HepG2 (cell line): ENCODE data around the gene FAM200B. TPM values are rescaled to one million over a fixed set of nuclear protein-coding genes. Genes with fewer than 3 reads are reported as not detected.

ENCODE experiments used
- AGO1 ChIP-seq: fragments of 200-400 bp; formaldehyde crosslinking; IDR thresholded peaks from 2 replicates; pipeline ENCODE4 v1.6.1; 2017; ENCODE audit warnings: mild to moderate bottlenecking, low read depth, low read length, moderate library complexity; ENCODE audit not compliant: poor library complexity, severe bottlenecking
- CENPX ChIP-seq: sonication (generic); formaldehyde crosslinking; IDR thresholded peaks from 2 replicates; pipeline ENCODE4 v1.9.0; 2021; ENCODE audit warnings: mild to moderate bottlenecking, missing genetic modification reagents, moderate library complexity
- CREM ChIP-seq, 2 experiments: sonication (generic) in 1 of 2; formaldehyde crosslinking in 1 of 2; IDR thresholded peaks; 2 replicates each; pipeline versions ENCODE4 v1.4.0 to v1.6.1; 2016 to 2020; ENCODE audit warnings: antibody characterized with exemption in 1 of 2, mild to moderate bottlenecking in 1 of 2, missing genetic modification reagents in 1 of 2
- FOXC1 ChIP-seq: sonication (generic); formaldehyde crosslinking; IDR thresholded peaks from 2 replicates; pipeline ENCODE4 v1.8.0; 2022; ENCODE audit warnings: mild to moderate bottlenecking, missing genetic modification reagents, borderline replicate concordance
- FOXO4 ChIP-seq: sonication (generic); formaldehyde crosslinking; conservative IDR thresholded peaks from 2 replicates; pipeline ENCODE4 v1.8.1; 2023; ENCODE audit warnings: missing genetic modification reagents
- GFI1 ChIP-seq: sonication (generic); formaldehyde crosslinking; IDR thresholded peaks from 2 replicates; pipeline ENCODE4 v1.5.0; 2020; ENCODE audit warnings: missing genetic modification reagents, mild to moderate bottlenecking, borderline replicate concordance
- IRF2 ChIP-seq: IDR thresholded peaks from 2 replicates; pipeline ENCODE4 v1.6.1; 2018; ENCODE audit warnings: missing genetic modification reagents, missing compliant biosample characterization
- NFYB ChIP-seq: sonication (generic); formaldehyde crosslinking; IDR thresholded peaks from 2 replicates; pipeline ENCODE4 v1.4.0; 2020; ENCODE audit warnings: missing genetic modification reagents
- RARA ChIP-seq: IDR thresholded peaks from 2 replicates; pipeline ENCODE4 v1.6.1; 2016; ENCODE audit warnings: missing genetic modification reagents, missing compliant biosample characterization
- SOX5 ChIP-seq: IDR thresholded peaks from 2 replicates; pipeline ENCODE4 v1.6.1; 2016; ENCODE audit warnings: borderline replicate concordance
- TEAD2 ChIP-seq: sonication (generic); formaldehyde crosslinking; IDR thresholded peaks from 2 replicates; pipeline ENCODE4 v1.9.0; 2021; ENCODE audit warnings: missing genetic modification reagents
- TEF ChIP-seq: sonication (generic); formaldehyde crosslinking; IDR thresholded peaks from 2 replicates; pipeline ENCODE4 v1.5.0; 2020; ENCODE audit warnings: missing genetic modification reagents
- ZNF333 ChIP-seq: sonication (generic); formaldehyde crosslinking; IDR thresholded peaks from 2 replicates; pipeline ENCODE4 v1.4.0; 2020; ENCODE audit warnings: mild to moderate bottlenecking, missing genetic modification reagents, borderline replicate concordance
- ZNF562 ChIP-seq: sonication (generic); formaldehyde crosslinking; IDR thresholded peaks from 2 replicates; pipeline ENCODE4 v1.8.0; 2022; ENCODE audit warnings: missing genetic modification reagents, borderline replicate concordance
- ZNF644 ChIP-seq: IDR thresholded peaks from 2 replicates; pipeline ENCODE4 v1.6.1; 2016; ENCODE audit warnings: low read depth
- polyA plus RNA-seq, 8 experiments: library from polyadenylated mRNA; depleted of rRNA in 3 of 8; stranded (reverse) in 7 of 8; unstranded in 1 of 8; fragments of >200 nt; fragmentation: Illumina TruSeq in 4 of 8; extraction: Trizol in 4 of 8; gene quantifications; 2 replicates each; pipeline versions ENCODE4 v1.2.1 to v1.2.3, GENCODE V29; 2011 to 2016; ENCODE audit warnings: low read depth in 4 of 8, missing spikeins in 1 of 8, mixed read lengths in 1 of 8; ENCODE audit not compliant: insufficient read depth in 1 of 8
- total RNA-seq, 5 experiments: library from RNA; depleted of rRNA; stranded (reverse); fragments of >200 nt; fragmentation: Illumina TruSeq; extraction: Trizol; gene quantifications; 2 replicates each; pipeline ENCODE4 v1.2.3, GENCODE V29; 2016; ENCODE audit warnings: low read depth in 1 of 5
- TF ChIP-seq, protein P1 (sequence below): sonication (generic); formaldehyde crosslinking; IDR thresholded peaks from 2 replicates; pipeline ENCODE4 v1.4.0; 2020; ENCODE audit warnings: missing genetic modification reagents
- TF ChIP-seq, protein P2 (sequence below): sonication (generic); formaldehyde crosslinking; IDR thresholded peaks from 2 replicates; pipeline ENCODE4 v1.8.1; 2022; ENCODE audit warnings: low read depth, mild to moderate bottlenecking, missing genetic modification reagents
- TF ChIP-seq, protein P3 (sequence below): sonication (generic); formaldehyde crosslinking; IDR thresholded peaks from 2 replicates; pipeline ENCODE4 v1.8.0; 2022; ENCODE audit warnings: mild to moderate bottlenecking, missing genetic modification reagents
- TF ChIP-seq, protein P4 (sequence below): sonication (generic); formaldehyde crosslinking; IDR thresholded peaks from 2 replicates; pipeline ENCODE4 v1.4.0; 2020; ENCODE audit warnings: missing genetic modification reagents, borderline replicate concordance

Gene FAM200B
- total and polyA plus RNA-seq, 2 of the 13 experiments (the other 11 are each of a cell fraction or from before 2014, with no cell fraction given): 25.6 to 41.8 TPM

DNA sequence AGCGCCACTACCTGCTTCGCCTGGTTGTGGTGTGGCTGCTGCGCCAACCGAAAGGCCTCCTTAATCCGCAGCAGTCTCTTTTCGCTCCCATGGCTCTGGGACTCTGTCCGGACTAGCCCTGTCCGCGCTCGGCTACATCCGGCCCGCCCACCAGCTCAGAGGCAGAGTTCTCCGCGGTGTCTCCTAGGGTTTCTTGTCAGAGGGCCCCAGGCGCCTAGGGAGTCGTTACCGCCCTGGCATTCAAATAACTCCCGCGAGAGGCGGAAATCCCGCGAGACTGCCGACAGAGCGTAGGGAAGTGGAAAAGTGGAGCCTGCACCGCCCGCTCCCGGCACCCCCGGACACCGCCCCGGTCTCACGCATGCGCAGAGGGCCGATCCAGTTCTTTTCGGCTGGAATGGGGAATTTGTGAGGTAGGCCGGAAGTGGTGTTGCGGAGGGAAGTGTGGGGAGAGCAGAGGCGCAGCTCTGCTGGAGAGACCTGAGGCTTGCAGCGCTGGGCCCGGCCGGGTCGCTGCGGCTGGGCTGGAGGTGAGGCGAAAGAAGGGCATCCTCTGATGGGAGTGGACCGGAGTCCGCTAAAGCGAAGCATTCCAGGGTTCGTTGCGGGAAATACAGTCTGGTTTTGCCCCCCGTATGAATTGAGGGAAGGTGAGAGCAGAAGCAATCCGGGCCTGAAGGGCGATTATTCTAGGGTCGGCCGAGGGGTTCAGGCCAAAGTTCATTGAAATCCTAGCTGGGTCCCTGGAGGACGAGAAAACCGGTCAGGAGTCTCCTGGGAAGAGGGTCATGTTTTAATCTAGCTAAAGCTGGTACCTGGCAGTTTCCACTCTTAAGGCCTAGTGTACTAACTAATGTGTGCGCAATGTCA is at the start of gene FAM200B (continued):
- TF ChIP-seq ZNF562 (no peak), NFYB (peak; percentile 49), TEF (no peak; the same call in 1 of the 2 replicates), ZNF644 (CRISPR knock-in tag) (no peak), FOXC1 (CRISPR knock-in tag) (peak; percentile 64; the same call in 1 of the 2 replicates), SOX5 (CRISPR knock-in tag) (no peak; the same call in 1 of the 2 replicates), CREM (IDR thresholded peaks at IDR 0.05) (peak; percentile 37), CREM (CRISPR knock-in tag; IDR thresholded peaks at IDR 0.05) (no peak), CENPX (CRISPR knock-in tag) (no peak), GFI1 (CRISPR knock-in tag) (no peak; the same call in 1 of the 2 replicates), FOXO4 (CRISPR knock-in tag) (no peak), ZNF333 (CRISPR knock-in tag) (0 out of 2 replicates have a peak, but pooled peaks have one; percentile 32), TEAD2 (CRISPR knock-in tag) (no peak), RARA (CRISPR knock-in tag) (peak; percentile 25; the same call in 1 of the 2 replicates), IRF2 (peak; percentile 33), AGO1 (peak; percentile 44)
- TF ChIP-seq, protein P1, sequence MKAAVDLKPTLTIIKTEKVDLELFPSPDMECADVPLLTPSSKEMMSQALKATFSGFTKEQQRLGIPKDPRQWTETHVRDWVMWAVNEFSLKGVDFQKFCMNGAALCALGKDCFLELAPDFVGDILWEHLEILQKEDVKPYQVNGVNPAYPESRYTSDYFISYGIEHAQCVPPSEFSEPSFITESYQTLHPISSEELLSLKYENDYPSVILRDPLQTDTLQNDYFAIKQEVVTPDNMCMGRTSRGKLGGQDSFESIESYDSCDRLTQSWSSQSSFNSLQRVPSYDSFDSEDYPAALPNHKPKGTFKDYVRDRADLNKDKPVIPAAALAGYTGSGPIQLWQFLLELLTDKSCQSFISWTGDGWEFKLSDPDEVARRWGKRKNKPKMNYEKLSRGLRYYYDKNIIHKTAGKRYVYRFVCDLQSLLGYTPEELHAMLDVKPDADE (CRISPR knock-in tag): peak; percentile 60; the same call in 1 of the 2 replicates
- TF ChIP-seq, protein P2, sequence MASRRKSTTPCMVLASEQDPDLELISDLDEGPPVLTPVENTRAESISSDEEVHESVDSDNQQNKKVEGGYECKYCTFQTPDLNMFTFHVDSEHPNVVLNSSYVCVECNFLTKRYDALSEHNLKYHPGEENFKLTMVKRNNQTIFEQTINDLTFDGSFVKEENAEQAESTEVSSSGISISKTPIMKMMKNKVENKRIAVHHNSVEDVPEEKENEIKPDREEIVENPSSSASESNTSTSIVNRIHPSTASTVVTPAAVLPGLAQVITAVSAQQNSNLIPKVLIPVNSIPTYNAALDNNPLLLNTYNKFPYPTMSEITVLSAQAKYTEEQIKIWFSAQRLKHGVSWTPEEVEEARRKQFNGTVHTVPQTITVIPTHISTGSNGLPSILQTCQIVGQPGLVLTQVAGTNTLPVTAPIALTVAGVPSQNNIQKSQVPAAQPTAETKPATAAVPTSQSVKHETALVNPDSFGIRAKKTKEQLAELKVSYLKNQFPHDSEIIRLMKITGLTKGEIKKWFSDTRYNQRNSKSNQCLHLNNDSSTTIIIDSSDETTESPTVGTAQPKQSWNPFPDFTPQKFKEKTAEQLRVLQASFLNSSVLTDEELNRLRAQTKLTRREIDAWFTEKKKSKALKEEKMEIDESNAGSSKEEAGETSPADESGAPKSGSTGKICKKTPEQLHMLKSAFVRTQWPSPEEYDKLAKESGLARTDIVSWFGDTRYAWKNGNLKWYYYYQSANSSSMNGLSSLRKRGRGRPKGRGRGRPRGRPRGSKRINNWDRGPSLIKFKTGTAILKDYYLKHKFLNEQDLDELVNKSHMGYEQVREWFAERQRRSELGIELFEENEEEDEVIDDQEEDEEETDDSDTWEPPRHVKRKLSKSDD (CRISPR knock-in tag): no peak
- TF ChIP-seq, protein P3, sequence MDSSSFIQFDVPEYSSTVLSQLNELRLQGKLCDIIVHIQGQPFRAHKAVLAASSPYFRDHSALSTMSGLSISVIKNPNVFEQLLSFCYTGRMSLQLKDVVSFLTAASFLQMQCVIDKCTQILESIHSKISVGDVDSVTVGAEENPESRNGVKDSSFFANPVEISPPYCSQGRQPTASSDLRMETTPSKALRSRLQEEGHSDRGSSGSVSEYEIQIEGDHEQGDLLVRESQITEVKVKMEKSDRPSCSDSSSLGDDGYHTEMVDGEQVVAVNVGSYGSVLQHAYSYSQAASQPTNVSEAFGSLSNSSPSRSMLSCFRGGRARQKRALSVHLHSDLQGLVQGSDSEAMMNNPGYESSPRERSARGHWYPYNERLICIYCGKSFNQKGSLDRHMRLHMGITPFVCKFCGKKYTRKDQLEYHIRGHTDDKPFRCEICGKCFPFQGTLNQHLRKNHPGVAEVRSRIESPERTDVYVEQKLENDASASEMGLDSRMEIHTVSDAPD (CRISPR knock-in tag): 0 out of 2 replicates have a peak, but pooled peaks have one; percentile 80
- TF ChIP-seq, protein P4, sequence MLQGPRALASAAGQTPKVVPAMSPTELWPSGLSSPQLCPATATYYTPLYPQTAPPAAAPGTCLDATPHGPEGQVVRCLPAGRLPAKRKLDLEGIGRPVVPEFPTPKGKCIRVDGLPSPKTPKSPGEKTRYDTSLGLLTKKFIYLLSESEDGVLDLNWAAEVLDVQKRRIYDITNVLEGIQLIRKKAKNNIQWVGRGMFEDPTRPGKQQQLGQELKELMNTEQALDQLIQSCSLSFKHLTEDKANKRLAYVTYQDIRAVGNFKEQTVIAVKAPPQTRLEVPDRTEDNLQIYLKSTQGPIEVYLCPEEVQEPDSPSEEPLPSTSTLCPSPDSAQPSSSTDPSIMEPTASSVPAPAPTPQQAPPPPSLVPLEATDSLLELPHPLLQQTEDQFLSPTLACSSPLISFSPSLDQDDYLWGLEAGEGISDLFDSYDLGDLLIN: no peak; the same call in 1 of the 2 replicates
